NB4 (cell line): ENCODE data around the gene AVPR1A.

Experiments used
- DNase-seq: peaks from one replicate; pipeline ENCODE4 v3.0.0; 2010; ENCODE audit warnings: low read depth
- H3K4me3 ChIP-seq: one replicate; pipeline ENCODE4 v1.5.1; 2011; ENCODE audit warnings: mild to moderate bottlenecking, low read depth, low read length, moderate library complexity
- CTCF ChIP-seq: IDR thresholded peaks from one replicate; pipeline ENCODE4 v1.5.1; 2012; ENCODE audit warnings: low read depth, low read length
- MYC ChIP-seq: IDR thresholded peaks from 2 replicates; pipeline ENCODE4 v1.6.1; 2011; ENCODE audit warnings: low read depth, low read length
- POLR2A ChIP-seq: IDR thresholded peaks from 2 replicates; pipeline ENCODE4 v1.6.1; 2011; ENCODE audit warnings: mild to moderate bottlenecking; ENCODE audit not compliant: insufficient read length; ENCODE audit errors: extremely low read depth
- TF ChIP-seq, protein P1 (sequence below): IDR thresholded peaks from 2 replicates; pipeline ENCODE4 v1.6.1; 2011; ENCODE audit warnings: low read depth, low read length

Gene AVPR1A

GRCh38 chr12:63144556-63144955 lies 6.4 kb downstream of the AVPR1A start:
- no peak for TF ChIP-seq MYC
- TF ChIP-seq, protein P1, sequence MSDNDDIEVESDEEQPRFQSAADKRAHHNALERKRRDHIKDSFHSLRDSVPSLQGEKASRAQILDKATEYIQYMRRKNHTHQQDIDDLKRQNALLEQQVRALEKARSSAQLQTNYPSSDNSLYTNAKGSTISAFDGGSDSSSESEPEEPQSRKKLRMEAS, result no peak
- TF ChIP-seq CTCF, result no peak
- TF ChIP-seq POLR2A, result no peak
- no peak overlapping the region for H3K4me3 ChIP-seq
- DNase-seq, result no peak

DNA sequence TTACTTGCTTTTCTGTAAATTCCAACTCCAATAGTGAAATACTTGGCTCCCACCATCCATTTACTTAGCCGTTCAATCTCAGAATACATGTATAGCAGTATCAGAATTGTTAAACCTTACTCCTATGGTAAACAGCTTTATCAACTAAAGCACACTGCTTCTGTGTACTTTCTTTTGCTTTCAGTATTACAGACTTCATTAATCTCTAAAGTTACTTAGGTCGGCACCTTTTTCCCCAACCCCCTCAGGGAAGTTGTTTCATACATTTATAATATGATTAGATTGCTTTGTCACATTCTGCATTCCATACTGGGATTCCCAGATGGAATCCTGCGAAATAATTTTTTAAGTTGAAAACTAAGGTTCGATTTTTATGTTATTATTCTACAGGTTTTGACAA lies 12.5 kb downstream of the AVPR1A start:
- no peak for DNase-seq
- TF ChIP-seq POLR2A, result no peak
- no peak for TF ChIP-seq CTCF
- TF ChIP-seq, protein P1, result no peak
- TF ChIP-seq MYC, result no peak
- no peak overlapping the region for H3K4me3 ChIP-seq

GRCh38 chr12:63133981-63134380 lies 17.0 kb downstream of the AVPR1A start:
- TF ChIP-seq, protein P1, result no peak
- no peak overlapping the region for H3K4me3 ChIP-seq
- no peak for DNase-seq

DNA sequence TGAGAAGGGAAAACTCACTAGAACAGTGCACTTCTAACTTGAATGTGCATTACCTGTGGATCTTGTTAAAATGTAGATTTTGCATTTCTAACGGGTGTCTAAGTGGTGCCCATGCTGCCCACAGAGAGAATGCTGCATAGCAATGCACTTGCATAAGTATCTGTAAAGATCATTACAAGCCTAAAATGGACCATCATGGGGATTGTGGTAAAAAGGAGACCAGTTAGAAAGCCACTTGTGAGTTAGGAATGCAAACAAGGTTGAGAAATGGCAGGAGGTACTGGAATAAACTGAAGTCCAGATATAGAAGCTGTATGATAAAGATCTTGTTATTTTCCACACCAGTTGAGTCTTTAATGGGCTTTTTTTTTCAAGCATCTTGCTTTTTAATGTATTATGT lies 18.8 kb downstream of the AVPR1A start:
- DNase-seq, result no peak
- H3K4me3 ChIP-seq, result no peak overlapping the region
- TF ChIP-seq CTCF (no peak), MYC (no peak), POLR2A (no peak)
- TF ChIP-seq, protein P1, result no peak

GRCh38 chr12:63129927-63130326 lies 21.1 kb downstream of the AVPR1A start:
- no peak for DNase-seq
- TF ChIP-seq MYC, result no peak
- no peak for TF ChIP-seq CTCF
- TF ChIP-seq POLR2A, result no peak
- TF ChIP-seq, protein P1, result no peak
- H3K4me3 ChIP-seq, result no peak overlapping the region

DNA sequence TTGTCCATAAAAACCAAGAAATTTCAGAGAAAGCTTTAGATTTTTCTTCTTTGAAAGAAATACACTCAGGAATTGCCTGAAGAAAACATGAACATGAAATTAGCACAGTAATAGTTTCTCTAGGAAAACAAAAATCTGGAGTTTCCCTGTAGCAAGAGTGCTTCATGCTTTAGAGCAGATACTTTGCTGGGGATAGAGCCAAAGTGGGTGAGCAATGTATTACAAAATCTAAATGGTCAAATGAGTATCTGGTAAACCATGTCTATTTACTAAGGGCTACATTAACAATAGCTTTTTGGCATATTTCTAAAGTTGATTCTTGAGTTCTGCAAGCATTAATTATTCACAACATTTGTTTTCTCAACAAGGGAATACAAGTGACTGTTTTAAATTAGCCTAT lies 26.2 kb downstream of the AVPR1A start:
- DNase-seq, result no peak
- TF ChIP-seq CTCF (no peak), MYC (no peak), POLR2A (no peak)
- TF ChIP-seq, protein P1, result no peak
- H3K4me3 ChIP-seq, result no peak overlapping the region
